PFSK-1 (cell line): ENCODE results near the gene TMEM221.

Experiments
- FOXP2 ChIP-seq: optimal IDR thresholded peaks from 2 replicates; pipeline ENCODE3; 2011; ENCODE audit warnings: borderline replicate concordance, control low read depth, inconsistent platforms; ENCODE audit not compliant: insufficient read depth; ENCODE audit errors: extremely low read length, extremely low read depth
- POLR2AphosphoS5 ChIP-seq: IDR thresholded peaks from 2 replicates; pipeline ENCODE4 v1.6.1; 2012; ENCODE audit warnings: low read depth, mild to moderate bottlenecking, control low read depth, low read length, moderate library complexity
- SIN3A ChIP-seq: IDR thresholded peaks from 2 replicates; pipeline ENCODE4 v1.6.1; 2012; ENCODE audit warnings: mild to moderate bottlenecking, low read length, moderate library complexity, borderline replicate concordance; ENCODE audit not compliant: insufficient read depth
- TAF1 ChIP-seq: IDR thresholded peaks from 2 replicates; pipeline ENCODE4 v1.6.1; 2012; ENCODE audit warnings: low read length, control low read depth, borderline replicate concordance; ENCODE audit not compliant: insufficient read depth
- TF ChIP-seq, protein P1 (sequence below), 2 experiments: IDR thresholded peaks; 2 replicates each; pipeline versions ENCODE4 v1.6.1 to v1.8.0; 2011 to 2012; ENCODE audit warnings: low read depth in 2 of 2, low read length in 2 of 2, control low read depth in 1 of 2, inconsistent platforms in 1 of 2, mild to moderate bottlenecking in 1 of 2, moderate library complexity in 1 of 2; ENCODE audit not compliant: insufficient read depth in 1 of 2

GRCh38 chr19:17467471-17468301 is 19.2 kb upstream of the TMEM221 start:
- TF ChIP-seq, protein P1, sequence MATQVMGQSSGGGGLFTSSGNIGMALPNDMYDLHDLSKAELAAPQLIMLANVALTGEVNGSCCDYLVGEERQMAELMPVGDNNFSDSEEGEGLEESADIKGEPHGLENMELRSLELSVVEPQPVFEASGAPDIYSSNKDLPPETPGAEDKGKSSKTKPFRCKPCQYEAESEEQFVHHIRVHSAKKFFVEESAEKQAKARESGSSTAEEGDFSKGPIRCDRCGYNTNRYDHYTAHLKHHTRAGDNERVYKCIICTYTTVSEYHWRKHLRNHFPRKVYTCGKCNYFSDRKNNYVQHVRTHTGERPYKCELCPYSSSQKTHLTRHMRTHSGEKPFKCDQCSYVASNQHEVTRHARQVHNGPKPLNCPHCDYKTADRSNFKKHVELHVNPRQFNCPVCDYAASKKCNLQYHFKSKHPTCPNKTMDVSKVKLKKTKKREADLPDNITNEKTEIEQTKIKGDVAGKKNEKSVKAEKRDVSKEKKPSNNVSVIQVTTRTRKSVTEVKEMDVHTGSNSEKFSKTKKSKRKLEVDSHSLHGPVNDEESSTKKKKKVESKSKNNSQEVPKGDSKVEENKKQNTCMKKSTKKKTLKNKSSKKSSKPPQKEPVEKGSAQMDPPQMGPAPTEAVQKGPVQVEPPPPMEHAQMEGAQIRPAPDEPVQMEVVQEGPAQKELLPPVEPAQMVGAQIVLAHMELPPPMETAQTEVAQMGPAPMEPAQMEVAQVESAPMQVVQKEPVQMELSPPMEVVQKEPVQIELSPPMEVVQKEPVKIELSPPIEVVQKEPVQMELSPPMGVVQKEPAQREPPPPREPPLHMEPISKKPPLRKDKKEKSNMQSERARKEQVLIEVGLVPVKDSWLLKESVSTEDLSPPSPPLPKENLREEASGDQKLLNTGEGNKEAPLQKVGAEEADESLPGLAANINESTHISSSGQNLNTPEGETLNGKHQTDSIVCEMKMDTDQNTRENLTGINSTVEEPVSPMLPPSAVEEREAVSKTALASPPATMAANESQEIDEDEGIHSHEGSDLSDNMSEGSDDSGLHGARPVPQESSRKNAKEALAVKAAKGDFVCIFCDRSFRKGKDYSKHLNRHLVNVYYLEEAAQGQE (IDR thresholded peaks at IDR 0.05; ENCODE audit: insufficient read depth in 1 of 2, low read depth in 2 of 2, low read length in 2 of 2), result no peak
- TF ChIP-seq FOXP2 (no peak), SIN3A (no peak), TAF1 (no peak), POLR2AphosphoS5 (no peak)
